ENCODE results near the gene NCS1.

DNA sequence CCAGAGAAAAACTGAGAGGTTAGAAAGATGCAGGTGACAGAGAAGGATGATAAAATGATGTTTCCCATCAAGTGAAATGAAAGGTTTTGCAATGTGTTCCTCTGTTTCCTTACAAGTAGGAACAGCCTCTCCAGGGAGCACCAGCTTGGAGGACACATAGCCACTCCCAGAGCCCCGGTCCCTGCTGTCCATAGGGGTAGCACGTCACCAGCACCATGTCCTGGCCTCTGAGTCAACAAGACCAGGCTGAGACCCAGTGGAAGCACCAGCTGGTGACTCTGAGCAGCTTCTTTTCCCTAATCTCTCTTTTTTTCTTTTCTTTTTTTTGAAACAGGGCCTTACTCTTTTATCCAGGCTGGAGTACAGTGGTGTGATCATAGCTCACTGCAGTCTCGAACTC lies 73.9 kb downstream of the NCS1 start:
- TF ChIP-seq, protein P1, sequence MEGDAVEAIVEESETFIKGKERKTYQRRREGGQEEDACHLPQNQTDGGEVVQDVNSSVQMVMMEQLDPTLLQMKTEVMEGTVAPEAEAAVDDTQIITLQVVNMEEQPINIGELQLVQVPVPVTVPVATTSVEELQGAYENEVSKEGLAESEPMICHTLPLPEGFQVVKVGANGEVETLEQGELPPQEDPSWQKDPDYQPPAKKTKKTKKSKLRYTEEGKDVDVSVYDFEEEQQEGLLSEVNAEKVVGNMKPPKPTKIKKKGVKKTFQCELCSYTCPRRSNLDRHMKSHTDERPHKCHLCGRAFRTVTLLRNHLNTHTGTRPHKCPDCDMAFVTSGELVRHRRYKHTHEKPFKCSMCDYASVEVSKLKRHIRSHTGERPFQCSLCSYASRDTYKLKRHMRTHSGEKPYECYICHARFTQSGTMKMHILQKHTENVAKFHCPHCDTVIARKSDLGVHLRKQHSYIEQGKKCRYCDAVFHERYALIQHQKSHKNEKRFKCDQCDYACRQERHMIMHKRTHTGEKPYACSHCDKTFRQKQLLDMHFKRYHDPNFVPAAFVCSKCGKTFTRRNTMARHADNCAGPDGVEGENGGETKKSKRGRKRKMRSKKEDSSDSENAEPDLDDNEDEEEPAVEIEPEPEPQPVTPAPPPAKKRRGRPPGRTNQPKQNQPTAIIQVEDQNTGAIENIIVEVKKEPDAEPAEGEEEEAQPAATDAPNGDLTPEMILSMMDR (IDR thresholded peaks at IDR 0.05): no peak
- TF ChIP-seq POLR2A (IDR thresholded peaks at IDR 0.05; ENCODE audit: low read depth): no peak

Measured in esophagus muscularis mucosa (tissue), 3 donors.